Testis (tissue), 3 donors: ENCODE measurements around the gene RNF225. TPM values are rescaled to one million over a fixed set of nuclear protein-coding genes. Genes with fewer than 3 reads are reported as not detected.

Source experiments
- DNase-seq: peaks from one replicate; pipeline ENCODE4 v3.0.0-alpha.2; 2019
- H3K27ac ChIP-seq, 2 donors: fragments of 200-600 bp; sonication (generic); one replicate each; pipeline ENCODE4 v1.5.1; 2019
- H3K27me3 ChIP-seq: fragments of 200-600 bp; sonication (generic); one replicate; pipeline ENCODE4 v1.5.1; 2019
- H3K36me3 ChIP-seq: fragments of 200-600 bp; sonication (generic); one replicate; pipeline ENCODE4 v1.5.1; 2017; ENCODE audit warnings: low read depth; ENCODE audit errors: missing control alignments
- H3K4me1 ChIP-seq: fragments of 200-600 bp; sonication (generic); one replicate; pipeline ENCODE4 v1.5.1; 2019
- H3K4me3 ChIP-seq, 2 donors: fragments of 200-600 bp; sonication (generic); one replicate each; pipeline ENCODE4 v1.5.1; 2017 to 2019
- H3K9me3 ChIP-seq: fragments of 200-600 bp; sonication (generic); one replicate; pipeline ENCODE4 v1.5.1; 2017
- POLR2A ChIP-seq: fragments of 450-650 bp; IDR thresholded peaks from one replicate; pipeline ENCODE4 v1.6.1; 2017; ENCODE audit warnings: antibody characterized with exemption, mild to moderate bottlenecking, moderate library complexity
- WGBS, 2 donors: methylation state at CpG; one replicate each; pipeline ENCODE4 v1.1.5; 2018; 5-methylcytosine and 5-hydroxymethylcytosine counted together
- intact Hi-C: fragments of 100-400 bp; cut with DNase I; formaldehyde crosslinking; loops from one replicate; pipeline ENCODE4 v1.15.1; 2023; ENCODE audit warnings: low total_unique reads
- polyA plus RNA-seq: library from polyadenylated mRNA; stranded (reverse); fragments of 350-450 nt; fragmentation: Illumina TruSeq; extraction: RNeasy Lipid Tissue Mini Kit (QIAGEN cat#74804); gene quantifications from one replicate; pipeline ENCODE4 v1.2.3, GENCODE V29; 2014; ENCODE audit warnings: low read depth, low replicate concordance; ENCODE audit not compliant: insufficient read depth
- total RNA-seq, 2 donors: library from RNA; depleted of rRNA; stranded (reverse); fragments of >200 nt; gene quantifications; one replicate each; pipeline ENCODE4 v1.2.3, GENCODE V29; 2016
- TF ChIP-seq, protein P1 (sequence below), 3 experiments: fragments of 450-650 bp in 2 of 3; fragments of 200-600 bp in 1 of 3; sonication (generic) in 1 of 3; IDR thresholded peaks; one replicate each; pipeline ENCODE4 v1.5.1; 2016 to 2019; ENCODE audit warnings: antibody characterized with exemption in 3 of 3, mild to moderate bottlenecking in 2 of 3, moderate library complexity in 1 of 3

The RNF225 gene
- total and polyA plus RNA-seq, 3 donors from 2014 or later, result not detected

DNA sequence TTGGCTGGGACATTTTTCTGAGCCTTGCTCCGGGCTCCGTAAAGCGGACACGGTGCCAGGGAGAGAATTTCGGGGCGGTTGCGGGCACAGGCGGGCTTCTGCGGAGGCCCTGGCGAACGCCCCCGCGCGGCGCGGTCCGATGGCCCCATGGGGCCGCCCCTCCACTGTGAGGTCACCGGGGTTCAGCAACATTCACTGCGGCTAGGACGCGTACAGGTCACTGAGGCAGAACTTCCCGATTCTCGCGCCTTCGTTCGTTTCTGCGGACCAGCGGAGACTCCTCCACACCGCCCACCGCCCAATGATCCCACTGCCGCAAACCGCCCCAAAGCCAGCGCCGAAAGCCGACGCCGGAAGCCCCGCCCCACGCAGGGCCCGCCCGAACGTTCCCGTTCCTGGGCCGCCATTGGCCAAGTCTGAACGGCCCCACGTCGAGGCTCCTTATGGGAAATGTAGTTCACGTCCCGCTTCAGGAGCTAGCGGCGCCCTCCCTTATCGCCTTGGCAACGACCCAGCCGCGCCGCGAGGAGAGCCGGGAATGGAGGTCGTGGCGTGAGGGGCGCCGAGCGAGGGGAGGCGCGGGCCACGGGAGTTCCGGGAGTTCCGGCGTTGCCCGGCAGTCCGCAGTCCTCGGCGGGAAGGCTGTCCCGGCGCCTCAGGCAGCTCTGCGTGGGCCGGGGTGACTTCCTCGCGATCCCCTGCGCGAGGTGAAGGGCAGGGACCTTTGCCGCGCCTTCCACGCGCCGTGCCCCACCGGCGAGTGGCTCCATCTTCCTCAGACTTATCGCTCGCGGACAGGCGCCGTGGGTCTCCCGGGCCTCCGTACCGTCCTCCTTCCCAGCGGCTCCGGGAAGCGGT is 12.9 kb downstream of the RNF225 start, which contains the start of gene ZNF584:
ZNF584 (plus strand) TSS at position 498 of the 858 bp plus-strand sequence. CDS start 499 bp downstream, outside the sequence.
- Histone ChIP-seq H3K27ac (peak within 1 kb of the TSS; percentile 83 to 85), H3K4me3 (peak within 1 kb of the TSS; percentile 75 to 83), H3K27me3 (no peaks in the 10 kb centered on the region), H3K4me1 (peaks cover 8% of the 10 kb centered on the region), H3K9me3 (no peaks in the 10 kb centered on the region), H3K36me3 (no peaks in the 10 kb centered on the region)
- TF ChIP-seq, protein P1, sequence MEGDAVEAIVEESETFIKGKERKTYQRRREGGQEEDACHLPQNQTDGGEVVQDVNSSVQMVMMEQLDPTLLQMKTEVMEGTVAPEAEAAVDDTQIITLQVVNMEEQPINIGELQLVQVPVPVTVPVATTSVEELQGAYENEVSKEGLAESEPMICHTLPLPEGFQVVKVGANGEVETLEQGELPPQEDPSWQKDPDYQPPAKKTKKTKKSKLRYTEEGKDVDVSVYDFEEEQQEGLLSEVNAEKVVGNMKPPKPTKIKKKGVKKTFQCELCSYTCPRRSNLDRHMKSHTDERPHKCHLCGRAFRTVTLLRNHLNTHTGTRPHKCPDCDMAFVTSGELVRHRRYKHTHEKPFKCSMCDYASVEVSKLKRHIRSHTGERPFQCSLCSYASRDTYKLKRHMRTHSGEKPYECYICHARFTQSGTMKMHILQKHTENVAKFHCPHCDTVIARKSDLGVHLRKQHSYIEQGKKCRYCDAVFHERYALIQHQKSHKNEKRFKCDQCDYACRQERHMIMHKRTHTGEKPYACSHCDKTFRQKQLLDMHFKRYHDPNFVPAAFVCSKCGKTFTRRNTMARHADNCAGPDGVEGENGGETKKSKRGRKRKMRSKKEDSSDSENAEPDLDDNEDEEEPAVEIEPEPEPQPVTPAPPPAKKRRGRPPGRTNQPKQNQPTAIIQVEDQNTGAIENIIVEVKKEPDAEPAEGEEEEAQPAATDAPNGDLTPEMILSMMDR (IDR thresholded peaks at IDR 0.05), result peak in 1 of 3 experiments; percentile 5
- TF ChIP-seq POLR2A, result peak; percentile 81
- intact Hi-C loops, result no loop called here
- 0% methylated on average over 34 to 76 of the region's 100 CpGs for WGBS, 2 donors
- DNase-seq, result peak; percentile 98

DNA sequence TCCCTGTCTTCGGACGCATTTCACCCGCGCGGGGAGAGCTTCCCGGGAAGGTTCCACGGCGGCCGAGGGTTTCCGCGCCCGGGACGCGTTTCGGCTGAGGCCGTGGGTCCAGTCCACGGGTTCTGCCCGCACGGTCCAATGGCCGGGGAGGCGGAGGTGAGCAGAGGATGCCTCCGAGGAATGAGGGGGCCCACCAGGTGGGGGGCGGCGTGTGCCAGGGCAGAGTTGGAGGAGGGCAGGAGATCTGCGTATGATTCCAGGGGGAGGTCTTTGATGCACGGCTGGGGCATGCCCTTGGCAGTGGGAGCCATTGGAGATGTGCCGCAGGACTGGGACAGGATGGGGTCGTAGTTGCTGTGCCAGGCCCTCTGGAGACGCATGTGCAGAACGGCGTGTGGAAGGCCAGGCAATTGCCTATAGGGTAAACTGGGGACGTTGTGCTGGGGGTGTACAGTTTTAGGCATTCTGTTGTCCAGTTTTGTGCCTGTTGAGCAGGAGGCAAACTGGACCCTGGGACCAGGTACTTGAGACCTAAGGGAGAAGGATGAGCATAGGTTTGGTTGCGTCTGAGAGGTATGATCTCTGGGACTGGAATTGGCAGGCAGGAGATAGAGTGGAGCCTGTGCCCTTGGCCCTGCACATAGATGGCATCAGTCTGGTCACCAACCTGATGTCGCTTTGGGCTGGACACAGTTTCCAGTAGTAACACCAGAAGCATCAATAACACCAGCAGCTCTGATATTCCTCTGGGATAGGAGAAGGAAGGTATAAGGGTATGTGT is 13.7 kb downstream of the RNF225 start:
- DNase-seq, result peak; percentile 63
- no peaks in the 10 kb centered on the region for H3K27me3 ChIP-seq
- peak overlapping the region; percentile 75 to 83 for H3K4me3 ChIP-seq
- no peaks in the 10 kb centered on the region for H3K9me3 ChIP-seq
- intact Hi-C loops, result no loop called here
- H3K27ac ChIP-seq, result peak overlapping the region; percentile 83 to 85
- no peaks in the 10 kb centered on the region for H3K36me3 ChIP-seq
- TF ChIP-seq, protein P1 (IDR thresholded peaks at IDR 0.05), result no peak
- TF ChIP-seq POLR2A, result no peak
- H3K4me1 ChIP-seq, result peaks cover 8% of the 10 kb centered on the region
- 3 to 36% methylated on average over 2 to 34 of the region's 34 CpGs for WGBS, 2 donors

DNA sequence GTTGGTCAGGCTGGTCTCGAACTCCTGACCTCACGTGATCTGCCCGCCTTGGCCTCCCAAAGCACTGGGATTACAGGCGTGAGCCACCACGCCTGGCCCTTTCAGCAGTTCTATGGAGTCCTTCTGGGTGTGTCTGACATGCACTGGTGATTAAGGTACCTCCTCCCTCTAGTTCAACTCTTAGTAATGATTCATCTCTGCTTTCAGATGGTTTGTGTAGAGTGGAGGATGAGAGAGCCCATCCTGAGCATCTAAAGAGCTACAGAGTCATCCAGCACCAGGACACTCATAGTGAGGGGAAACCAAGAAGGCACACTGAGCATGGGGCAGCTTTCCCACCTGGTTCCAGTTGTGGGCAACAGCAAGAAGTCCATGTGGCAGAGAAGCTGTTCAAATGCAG is 21.1 kb downstream of the RNF225 start:
- no peak overlapping the region for H3K27ac ChIP-seq
- H3K27me3 ChIP-seq, result no peaks in the 10 kb centered on the region
- 96 to 100% methylated on average over 5 of the region's 5 CpGs for WGBS, 2 donors
- no peaks in the 10 kb centered on the region for H3K4me1 ChIP-seq
- no peaks in the 10 kb centered on the region for H3K9me3 ChIP-seq
- H3K36me3 ChIP-seq, result no peaks in the 10 kb centered on the region
- H3K4me3 ChIP-seq, result no peak overlapping the region
- intact Hi-C loops, result no loop called here
- TF ChIP-seq, protein P1 (IDR thresholded peaks at IDR 0.05), result no peak
- DNase-seq, result no peak

DNA sequence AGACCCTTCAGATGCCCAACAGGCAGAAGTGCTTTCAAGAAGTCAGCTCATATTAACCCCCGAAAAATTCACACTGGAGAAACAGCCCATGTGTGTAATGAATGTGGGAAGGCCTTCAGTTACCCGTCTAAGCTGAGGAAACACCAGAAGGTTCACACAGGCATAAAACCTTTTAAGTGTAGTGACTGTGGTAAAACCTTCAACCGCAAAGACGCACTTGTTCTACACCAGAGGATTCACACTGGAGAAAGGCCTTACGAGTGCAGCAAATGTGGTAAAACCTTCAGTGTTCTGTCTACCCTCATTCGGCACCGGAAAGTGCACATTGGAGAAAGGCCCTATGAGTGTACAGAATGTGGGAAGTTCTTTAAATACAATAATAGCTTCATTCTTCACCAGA is 21.6 kb downstream of the RNF225 start:
- 93 to 99% methylated on average over 7 of the region's 7 CpGs for WGBS, 2 donors
- Histone ChIP-seq H3K27me3 (no peaks in the 10 kb centered on the region), H3K4me1 (no peaks in the 10 kb centered on the region), H3K27ac (no peak overlapping the region), H3K36me3 (no peaks in the 10 kb centered on the region), H3K4me3 (no peak overlapping the region), H3K9me3 (no peaks in the 10 kb centered on the region)
- no peak for TF ChIP-seq POLR2A
- TF ChIP-seq, protein P1 (IDR thresholded peaks at IDR 0.05), result no peak
- no peak for DNase-seq
- intact Hi-C loops, result no loop called here
